GM18907 (cell line): ENCODE results near the gene CRY2.

Experiments used
- ATAC-seq: cut with Tn5 transposase; IDR thresholded peaks from one replicate; pipeline ENCODE4 v1.9.1; 2021; ENCODE audit warnings: mild to moderate bottlenecking, moderate library complexity; ENCODE audit not compliant: unreplicated experiment

The CRY2 gene

GRCh38 chr11:45876401-45876800 is 29.1 kb downstream of the CRY2 start:
- no peak for ATAC-seq

DNA sequence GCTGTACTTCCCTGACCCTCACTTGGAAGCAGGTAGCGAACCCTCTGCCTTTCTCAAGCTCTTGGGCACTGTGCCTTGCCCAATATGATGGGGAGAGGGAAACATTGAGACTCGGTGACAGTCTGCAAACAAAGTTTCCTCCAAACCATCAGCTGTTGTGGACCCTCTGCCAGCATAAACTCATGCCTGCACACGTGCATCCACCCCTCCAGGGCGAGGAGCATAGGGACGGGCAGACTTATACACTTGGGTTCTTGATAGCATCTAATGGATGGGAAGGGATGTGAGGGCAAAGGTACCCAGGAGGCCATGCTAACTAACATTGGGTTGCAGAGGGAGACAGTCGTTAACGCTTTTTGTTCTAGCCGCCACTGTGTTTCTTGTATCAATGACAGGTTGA is 29.9 kb downstream of the CRY2 start:
- ATAC-seq, result no peak

DNA sequence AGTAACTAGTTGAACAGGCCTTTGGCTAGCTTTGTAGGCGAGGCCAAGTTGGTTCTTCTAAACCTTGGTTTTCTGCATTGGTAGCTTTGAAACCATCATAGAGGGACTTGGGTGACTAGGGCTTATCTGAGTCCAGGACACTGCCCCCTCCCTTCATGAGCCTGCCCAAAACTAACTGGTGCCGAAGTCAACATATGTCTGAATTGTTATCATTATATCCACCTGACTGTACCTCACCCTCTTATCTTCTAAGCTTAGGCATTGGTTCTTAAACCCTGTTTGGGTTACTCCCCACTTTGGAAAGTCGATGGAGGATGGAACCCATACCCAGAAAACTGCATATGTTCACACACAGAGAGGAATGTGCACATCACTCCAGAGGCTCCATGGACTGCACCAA is 30.6 kb downstream of the CRY2 start:
- ATAC-seq, result no peak

DNA sequence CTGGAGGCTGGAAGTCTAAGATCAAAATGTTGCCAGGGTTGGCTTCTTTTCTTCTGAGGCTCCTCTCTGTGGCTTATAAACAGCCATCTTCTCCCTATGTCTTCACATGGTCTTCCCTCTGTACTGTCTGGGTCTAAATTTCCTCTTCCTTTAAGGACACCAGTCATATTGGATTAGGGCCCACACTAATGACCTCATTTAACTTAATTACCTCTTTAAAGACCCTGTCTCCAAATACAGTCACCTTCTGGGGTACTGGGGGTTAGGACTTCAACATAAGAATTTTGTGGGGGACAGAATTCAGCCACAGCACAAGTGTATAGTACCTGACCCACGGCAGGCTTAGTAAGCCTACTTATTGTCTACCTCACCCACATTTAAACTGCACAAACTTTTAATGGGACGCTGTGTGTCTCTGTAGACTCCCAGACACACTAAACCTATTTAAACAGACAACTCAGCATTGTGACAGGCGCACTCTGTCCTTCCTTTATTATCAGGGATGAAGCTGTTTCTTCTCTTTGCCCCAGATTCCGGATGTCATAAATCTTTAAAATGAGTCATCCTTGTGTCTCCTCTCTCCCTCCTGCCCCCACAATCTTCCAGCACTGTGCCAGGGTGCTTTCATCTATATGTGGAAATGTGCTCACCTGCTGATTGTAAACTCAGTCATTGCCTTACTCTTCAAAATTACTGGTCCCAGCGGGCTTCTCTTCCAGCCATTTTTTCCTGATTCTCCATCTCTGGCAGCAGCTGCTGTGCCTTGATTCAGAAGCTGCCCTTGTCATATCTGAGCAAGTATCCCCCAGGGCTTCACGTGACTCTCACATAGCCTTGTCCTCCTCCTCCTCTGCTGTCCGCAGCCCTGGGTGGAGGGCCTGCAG is 32.8 kb downstream of the CRY2 start:
- ATAC-seq, result no peak

DNA sequence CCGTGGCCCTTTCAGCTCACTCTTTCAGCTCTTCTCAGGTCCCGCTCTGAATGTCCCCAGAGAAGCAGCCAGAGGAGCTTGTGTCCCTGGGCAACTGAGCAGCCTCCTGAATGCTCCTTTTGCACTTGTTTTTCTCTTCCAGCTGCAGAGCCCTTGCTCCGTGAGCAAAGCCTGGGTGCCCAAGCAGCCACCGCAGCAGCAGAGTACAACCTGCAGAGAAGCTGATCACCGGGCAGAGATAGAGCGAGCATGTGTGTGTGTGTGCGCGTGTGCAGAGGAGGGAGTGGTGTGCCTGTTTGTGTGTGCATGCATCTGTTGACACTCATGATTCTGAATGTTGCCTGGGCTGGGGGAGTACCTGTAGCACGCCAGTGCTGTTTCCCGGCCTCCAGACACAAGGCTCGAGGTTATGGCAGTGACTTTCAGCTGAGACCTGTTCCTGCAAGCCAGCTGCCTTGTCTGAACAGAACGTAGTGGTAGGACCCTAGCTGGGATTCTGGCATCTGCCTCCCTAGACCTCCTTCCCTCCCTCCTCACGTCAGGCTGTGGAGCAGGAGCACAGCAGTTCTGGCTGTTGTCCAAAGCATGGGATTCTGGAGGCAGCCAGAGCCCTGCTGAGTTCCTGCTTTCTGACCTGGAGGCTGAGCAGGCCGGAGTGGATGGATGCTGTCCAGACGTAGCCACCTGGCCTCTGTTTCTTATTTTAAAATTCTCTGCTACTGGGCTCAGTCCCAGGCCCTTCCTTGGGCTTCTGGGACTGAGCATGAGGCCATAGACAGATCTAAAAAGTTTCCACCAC is 33.7 kb downstream of the CRY2 start:
- no peak for ATAC-seq

DNA sequence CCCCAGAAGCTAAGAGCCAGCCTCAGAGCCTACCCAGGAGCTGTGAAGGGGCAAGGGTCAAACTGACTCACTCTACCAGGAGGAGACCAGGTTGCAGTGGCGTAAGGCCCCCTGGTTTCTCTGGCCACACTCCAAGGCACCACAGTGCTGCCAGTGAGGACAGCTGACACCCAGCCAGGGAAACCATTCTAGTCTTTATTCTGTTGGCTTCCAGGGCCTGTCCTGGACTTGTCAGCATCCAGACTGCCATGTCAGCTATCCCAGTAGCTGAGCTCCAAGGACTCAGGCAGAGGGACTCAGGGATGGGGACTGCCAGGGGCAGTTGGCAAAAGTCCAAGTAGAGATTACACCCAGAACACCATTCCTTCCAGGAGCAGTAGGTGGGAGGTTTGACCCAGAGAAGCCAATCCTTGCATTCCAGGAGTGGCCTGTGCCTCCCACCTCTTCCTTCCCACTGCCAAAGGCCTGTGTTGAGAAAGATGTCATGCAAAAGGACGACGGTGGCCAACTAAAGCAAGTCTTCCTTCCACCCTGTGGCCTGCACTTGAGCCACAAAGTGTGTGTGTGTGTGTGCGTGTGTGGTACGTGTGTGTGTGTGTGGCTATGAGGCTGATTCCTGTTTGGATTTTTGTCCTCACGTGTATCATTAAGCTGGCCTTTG is 34.6 kb downstream of the CRY2 start:
- ATAC-seq, result no peak

- no peak for ATAC-seq
Measured at GRCh38 chr11:45884596-45885185, 37.4 kb downstream of the CRY2 start.

DNA sequence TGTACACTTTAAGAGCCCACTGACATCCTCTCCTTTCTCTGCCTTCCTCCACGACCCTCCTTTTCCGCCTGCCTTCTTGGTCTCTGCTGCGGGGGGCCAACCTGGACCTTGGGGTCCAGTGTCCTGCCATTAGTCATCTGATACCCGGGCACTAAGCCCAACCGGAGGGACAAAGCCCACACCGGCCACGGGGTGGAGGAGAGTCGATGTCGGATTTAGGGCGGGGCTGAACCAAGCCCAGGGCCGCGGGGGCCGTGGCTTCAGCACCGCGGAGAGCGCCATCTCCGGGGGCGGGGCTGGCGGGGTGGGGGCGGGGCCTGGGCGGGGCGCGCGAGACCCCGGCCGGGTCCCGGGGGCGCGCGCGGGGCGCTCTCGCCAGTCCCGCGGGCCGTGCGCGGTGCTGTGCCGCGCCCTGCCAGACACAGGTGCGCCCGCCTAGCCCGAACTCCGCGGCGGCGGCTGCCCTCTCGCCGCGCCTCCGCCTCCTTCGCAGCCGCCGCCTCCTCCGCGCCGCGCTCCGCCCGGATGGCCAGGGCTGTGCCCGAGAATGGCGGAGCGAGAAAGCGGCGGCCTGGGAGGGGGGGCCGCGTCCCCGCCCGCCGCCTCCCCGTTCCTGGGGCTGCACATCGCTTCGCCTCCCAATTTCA is 38.1 kb downstream of the CRY2 start, which contains the start of gene MAPK8IP1:
TSS of gene MAPK8IP1 (plus strand) at position 378 of the 647 bp plus-strand sequence. CDS start at position 548, 170 bp downstream.
- peak; percentile 59 for ATAC-seq

DNA sequence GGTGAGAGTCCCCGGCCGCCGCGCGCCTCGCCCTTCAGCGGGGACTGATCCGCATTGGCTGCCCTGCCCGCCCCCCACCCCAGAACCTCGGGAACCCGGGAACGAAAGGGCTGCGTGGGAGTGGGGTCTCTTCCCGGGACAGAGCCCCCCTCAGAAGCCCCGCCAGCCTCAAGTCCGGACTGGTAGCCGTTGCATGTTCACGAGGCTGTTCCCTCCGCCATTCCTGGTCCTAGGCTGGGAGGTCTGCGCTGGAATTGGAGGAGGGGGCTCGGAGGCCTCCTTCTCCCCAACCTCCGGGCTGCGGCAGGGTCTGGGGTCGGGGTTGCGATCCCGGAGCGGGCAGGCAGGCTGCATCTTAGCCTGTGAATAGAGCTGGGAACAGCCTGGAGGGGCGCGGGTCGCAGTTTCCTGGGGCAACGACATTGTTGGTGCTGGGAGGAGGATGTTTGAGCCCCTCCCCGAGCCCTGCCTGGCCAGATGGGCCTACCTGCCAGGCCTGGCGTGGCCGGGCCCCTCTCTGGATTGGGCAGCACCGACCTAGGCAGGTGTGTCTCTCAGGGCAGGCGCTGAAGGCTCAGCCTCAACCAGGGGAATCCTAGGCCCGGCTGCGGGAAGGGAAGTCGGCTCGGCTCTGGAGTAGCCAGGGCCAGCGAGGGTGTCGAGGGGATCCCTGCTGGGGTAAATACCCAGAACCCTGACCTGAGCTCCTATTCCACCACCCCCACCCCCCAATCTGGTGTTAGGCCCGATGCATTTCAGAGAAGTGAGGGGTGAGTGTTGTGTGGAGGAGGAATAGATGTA is 38.8 kb downstream of the CRY2 start:
- ATAC-seq, result no peak

GRCh38 chr11:45886816-45887520 is 39.7 kb downstream of the CRY2 start:
- no peak for ATAC-seq

DNA sequence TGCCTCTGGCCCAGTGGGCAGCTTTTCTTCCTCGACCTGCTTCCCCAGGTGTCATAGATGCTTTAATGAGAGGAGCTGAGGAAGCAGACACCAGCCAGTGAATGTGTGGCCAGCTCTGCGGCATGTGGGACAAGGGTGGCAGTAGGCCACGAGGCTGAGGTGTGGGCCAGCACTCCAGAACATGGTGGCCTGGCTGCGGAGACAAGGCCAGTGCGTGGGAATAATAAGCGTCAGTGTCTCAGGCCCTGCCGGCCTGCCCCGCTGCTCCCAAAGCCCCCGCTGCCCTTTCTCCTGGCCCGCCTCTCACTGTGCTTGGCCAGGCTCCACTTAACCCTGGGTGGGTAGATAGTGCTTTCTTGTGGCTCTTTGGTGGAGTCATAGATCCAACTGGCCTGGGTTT is 40.3 kb downstream of the CRY2 start:
- no peak for ATAC-seq

GRCh38 chr11:45889555-45889954 is 42.3 kb downstream of the CRY2 start:
- no peak for ATAC-seq

GRCh38 chr11:45889966-45890365 is 42.7 kb downstream of the CRY2 start:
- ATAC-seq, result no peak

GRCh38 chr11:45890886-45891550 is 43.7 kb downstream of the CRY2 start:
- no peak for ATAC-seq

DNA sequence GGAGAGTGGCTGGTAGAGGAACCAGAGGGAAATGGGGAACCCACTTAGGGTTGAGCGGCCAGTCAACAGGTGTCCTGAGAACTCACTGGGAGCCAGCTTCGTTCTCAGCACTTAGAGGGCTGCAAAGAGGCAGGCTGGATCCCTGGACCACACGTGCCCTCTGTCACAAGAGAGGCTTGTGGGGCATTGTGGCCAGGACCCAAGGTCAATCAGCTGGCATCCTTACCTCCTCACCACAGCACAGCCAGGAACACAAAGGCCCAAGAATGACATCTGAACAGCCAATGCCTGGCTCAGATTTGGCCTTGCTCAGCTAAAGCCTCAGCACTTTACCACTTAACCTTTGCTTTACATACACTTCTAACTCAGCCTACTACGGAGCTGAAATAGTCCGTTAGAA is 45.6 kb downstream of the CRY2 start:
- no peak for ATAC-seq

- no peak for ATAC-seq
Measured at GRCh38 chr11:45894555-45895247, 47.4 kb downstream of the CRY2 start.

- ATAC-seq, result no peak
Measured at GRCh38 chr11:45895553-45896259, 48.4 kb downstream of the CRY2 start.
